GM21390 (cell line): ENCODE measurements around the gene ACOX3.
"Not testable (repeated sequence)": the region's sequence is repeated elsewhere in the genome, so short reads cannot be mapped to it uniquely, and the experiment has no call there.

Experiments
- ATAC-seq: cut with Tn5 transposase; IDR thresholded peaks from one replicate; pipeline ENCODE4 v1.9.1; 2021; ENCODE audit not compliant: unreplicated experiment

ACOX3 gene

GRCh38 chr4:8435656-8436121, 4.8 kb downstream of the ACOX3 start:
- ATAC-seq: peak; percentile 63

- ATAC-seq: no peak
These were observed 6.1 kb downstream of the ACOX3 start for GRCh38 chr4:8434251-8435073.

DNA sequence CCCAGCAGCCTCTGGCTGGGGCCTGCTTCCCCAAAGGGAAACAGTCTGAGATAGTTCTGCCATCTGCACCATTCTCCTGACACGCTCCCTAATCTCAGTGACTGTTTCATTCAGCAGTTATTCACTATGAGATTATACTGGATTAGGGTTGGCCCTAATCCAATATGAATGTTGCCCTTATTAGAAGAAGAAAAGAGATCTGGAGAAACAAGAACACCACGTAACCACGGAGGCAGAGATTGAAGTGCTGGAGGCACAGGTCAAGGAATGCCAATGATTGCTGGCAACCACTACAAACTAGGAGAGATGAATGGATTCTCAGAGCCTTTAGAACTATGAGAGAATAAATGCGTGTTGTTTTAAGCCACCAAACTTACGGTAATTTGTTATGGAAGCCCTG, 7.4 kb downstream of the ACOX3 start:
- ATAC-seq: no peak

DNA sequence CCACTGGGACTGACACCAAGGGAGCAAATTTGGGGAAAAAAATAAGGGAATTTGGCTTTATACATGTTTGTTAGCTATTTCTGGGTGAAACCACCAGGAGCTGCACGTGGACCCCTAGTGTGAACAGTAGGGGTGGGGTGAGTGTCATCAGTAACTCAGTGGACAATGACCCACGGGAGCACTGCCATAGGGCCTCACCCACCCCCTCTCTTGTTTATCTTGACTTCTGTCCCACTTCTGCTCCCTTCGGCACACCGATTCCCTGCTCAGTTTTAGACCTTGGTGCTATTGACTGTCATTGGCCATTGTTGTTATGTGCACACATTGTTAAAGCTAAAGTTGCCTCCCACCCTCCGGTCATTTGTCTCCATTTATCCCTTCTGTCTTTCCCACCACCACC, 9.0 kb downstream of the ACOX3 start:
- ATAC-seq: no peak

- peak; percentile 92 for ATAC-seq
These were observed 12.0 kb downstream of the ACOX3 start for GRCh38 chr4:8428288-8429097.

DNA sequence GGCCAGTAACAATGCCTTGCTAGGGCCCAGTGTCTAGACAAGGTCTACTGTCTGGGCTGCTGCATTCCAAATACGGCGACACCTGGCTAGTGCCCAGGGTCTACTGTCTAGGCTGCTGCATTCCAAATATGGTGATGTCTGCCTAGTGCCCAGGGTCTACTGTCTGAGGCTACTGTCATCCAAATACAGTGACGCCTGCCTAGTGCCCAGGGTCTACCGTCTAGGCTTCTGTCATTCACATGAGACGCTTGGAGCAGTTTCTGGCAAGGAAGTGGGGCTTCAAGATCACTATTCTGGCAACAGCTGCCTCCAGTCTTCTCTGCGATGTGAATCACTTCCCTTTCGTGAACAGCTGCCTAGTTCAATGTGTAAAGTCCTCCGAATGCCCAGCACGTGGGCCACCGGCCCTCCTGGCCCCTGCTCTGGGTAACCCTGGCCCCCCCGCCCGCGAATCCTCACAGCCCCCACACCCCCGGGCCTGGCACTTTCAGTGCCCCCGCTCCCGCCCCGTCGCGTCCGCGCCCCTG, 12.7 kb downstream of the ACOX3 start:
- peak; percentile 52 for ATAC-seq

DNA sequence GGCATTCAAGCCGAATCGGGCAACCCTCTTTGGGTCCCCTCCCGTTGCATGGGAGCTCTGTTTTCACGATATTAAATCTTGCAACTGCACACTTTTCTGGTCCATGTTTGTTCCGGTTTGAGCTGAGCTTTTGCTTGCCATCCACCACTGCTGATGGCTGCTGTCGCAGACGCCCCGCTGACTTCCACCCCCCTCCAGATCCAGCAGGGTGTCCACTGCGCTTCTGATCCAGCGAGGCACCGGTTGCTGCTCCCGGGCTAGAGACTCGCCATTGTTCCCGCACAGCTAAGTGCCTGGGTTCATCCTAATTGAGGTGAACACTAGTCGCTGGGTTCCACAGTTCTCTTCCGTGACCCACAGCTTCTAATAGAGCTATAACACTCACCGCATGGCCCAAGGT, 13.3 kb downstream of the ACOX3 start:
- ATAC-seq: no peak

DNA sequence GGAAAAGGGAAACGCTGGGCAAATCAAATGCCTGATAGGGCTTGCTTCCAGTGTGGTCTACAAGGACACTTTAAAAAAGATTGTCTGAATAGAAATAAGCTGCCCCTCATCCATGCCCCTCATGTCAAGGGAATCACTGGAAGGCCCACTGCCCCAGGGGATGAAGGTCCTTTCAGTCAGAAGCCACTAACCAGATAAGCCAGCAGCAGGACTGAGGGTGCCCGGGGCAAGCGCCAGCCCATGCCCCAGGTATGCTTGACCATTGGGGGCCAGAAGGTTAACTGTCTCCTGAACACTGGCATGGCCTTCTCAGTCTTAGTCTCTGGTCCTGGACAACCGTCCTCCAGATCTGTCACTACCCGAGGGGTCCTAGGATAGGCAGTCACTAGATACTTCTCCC, 17.7 kb downstream of the ACOX3 start:
- ATAC-seq: no peak

DNA sequence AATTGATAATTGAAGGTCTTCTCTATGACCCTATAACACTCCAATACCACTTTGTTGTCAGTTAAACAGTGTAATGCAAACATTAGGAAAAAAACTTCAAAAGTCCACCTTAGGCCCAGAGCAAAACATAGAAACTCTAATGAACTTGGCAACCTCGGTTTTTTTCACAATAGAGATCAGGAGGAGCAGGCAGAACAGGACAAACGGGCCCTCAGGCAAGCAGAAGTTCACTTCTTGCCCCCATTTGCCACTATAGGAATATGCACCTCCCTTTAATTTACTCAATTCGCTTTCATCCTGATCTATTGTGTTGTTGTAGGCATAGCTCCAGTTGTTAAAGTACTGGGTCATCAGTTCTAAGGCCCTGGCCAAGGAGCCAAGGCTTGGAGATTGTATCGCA, 18.2 kb downstream of the ACOX3 start:
- no peak for ATAC-seq

GRCh38 chr4:8420151-8420550, 20.4 kb downstream of the ACOX3 start:
- not testable (repeated sequence) for ATAC-seq

DNA sequence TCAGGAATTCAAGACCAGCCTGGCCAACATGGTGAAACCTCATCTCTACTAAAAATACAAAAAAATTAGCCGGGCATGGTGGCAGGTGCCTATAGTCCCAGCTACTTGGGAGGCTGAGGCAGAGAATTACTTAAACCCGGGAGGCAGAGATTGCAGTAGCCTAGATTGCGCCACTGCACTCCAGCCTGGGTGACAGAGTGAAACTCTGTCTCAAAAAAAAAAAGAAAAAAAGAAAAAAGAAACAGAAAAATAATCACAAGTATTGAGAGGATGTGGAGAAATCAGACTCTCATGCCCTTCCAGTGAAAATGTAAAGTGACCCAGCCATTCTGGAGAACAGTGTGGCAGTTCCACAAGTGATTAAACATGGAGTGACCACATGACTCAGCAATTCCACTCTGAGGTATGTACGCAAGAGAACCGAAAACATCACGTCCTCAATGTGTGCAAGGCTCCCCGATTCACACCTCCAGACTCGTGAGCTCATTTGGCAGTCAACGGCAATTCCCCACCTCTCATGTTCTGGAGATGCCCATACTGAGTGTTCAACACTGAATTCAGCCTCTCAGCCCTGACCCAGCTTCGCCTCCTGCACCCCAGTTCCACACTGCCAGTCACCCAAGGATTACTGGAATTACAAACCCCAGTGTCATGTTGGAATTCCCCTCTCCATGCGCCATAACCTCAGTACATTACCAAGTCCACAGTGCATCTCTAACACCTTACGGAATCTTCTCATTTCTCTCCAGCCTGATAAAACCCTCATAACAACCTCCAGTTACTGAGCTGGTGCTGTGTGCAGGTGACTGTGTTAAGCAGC, 21.1 kb downstream of the ACOX3 start:
- peak; percentile 87 for ATAC-seq

- no peak for ATAC-seq
These were observed 23.4 kb downstream of the ACOX3 start for GRCh38 chr4:8417071-8417614.

- no peak for ATAC-seq
These were observed 26.1 kb downstream of the ACOX3 start for GRCh38 chr4:8414377-8414776.

DNA sequence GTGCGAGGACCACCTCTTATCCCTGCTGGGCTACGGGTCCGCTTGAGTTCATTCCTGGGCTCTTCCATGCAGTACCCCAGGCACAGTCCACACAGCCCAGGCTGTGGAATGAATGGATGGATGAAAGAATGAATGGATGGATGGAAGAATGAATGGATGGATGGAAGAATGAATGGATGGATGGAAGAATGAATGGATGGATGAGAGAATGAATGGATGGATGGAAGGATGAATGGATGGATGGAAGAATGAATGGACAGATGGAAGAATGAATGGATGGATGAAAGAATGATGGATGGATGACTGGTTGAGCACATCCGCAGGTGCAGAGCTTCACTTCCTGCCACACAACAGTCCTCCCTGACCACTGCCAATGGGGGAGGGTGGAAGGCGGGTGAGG, 28.2 kb downstream of the ACOX3 start:
- no peak for ATAC-seq

DNA sequence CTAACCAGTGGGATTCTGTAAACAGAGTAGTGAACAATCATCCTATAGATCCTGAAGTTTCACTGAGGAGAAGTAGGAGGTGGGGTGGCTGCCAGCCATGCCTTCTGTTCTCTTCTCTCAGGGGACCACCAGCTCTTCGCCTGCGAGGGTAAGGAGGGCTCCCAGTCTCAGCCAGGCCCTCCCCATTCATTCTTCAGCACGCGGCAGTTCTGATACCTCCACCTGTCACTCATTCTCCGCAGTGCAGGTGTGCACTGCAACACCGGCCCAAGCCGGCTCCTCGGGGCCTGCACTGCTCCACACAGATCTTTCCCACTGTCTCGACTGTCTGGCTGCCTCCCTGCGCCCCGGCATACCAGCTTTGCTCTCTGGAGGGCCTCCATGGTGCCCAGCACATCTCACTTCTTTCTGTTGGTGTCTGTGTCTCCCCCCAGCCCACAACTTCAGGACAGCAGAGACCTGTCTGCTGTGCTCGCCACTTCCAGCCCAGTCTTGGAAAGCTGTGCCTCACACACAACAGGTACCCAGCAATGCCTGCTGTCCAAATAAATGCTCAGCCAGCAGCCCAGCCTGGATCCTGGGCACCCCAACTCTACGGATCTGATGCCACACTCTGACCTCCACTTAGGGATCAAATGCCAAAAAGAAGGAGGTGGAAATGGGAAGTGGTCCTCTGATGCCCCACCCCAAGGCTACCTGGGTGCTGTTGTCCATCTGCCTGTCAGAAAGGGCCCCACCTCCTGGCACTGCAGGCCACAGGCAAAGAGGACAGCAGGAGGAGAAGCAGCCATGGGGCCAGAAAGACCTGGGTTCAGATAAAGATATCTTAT, 29.0 kb downstream of the ACOX3 start:
- no peak for ATAC-seq

DNA sequence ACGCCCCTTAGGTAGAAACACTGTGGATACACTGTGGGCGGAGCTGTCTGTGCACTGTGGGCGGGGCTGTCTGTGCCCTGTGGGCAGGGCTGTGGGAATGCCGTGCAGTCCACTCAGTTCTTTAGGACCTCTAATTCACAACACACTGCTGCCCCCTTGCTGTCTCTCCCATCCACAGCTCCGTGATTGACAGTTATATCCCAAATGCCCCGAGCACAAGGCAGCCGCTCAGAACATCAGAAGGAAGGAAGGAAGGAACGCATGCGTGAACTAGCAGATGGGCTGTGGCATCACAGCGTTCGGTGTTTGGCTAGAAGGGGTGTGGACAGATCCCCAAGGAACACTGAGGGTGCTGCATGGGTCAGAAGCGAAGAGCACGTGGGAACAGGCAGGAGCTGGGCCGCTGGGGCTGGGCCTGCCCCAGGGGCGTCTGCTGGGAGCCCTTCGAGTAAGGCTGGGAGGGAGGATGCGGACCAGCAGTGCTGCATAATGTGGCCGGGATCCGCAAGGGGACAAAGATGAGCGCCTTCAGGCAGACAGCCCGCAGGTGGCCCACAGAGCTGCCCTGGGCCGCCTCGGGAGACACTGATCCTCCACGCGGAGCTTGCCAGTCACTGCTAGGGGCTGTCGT, 29.8 kb downstream of the ACOX3 start:
- ATAC-seq: no peak

GRCh38 chr4:8410066-8410625, 30.4 kb downstream of the ACOX3 start:
- no peak for ATAC-seq

- ATAC-seq: no peak
These were observed 31.1 kb downstream of the ACOX3 start for GRCh38 chr4:8409264-8410065.
